Renal cortex interstitium (tissue), 11 donors: ENCODE measurements around the gene CCNF. TPM values are rescaled to one million over a fixed set of nuclear protein-coding genes. Genes with fewer than 3 reads are reported as not detected.

Experiments
- DNase-seq, 11 donors: peaks; one replicate each; pipeline ENCODE4 v3.0.0-alpha.2; 2013; ENCODE audit warnings: low read depth in 9 of 11, low spot score in 4 of 11; ENCODE audit errors: extremely low read depth in 1 of 11
- polyA plus RNA-seq, 3 donors: library from polyadenylated mRNA; unstranded; fragments of 120-200 nt; gene quantifications; one replicate each; pipeline ENCODE4 v1.2.1, GENCODE V29; 2013; ENCODE audit not compliant: insufficient read length in 3 of 3

CCNF gene
- polyA plus RNA-seq, 3 donors, result 9.5 to 14.0 (median 11.9) TPM

GRCh38 chr16:2494616-2495015 lies 65.4 kb downstream of the CCNF start:
- no peak for DNase-seq

DNA sequence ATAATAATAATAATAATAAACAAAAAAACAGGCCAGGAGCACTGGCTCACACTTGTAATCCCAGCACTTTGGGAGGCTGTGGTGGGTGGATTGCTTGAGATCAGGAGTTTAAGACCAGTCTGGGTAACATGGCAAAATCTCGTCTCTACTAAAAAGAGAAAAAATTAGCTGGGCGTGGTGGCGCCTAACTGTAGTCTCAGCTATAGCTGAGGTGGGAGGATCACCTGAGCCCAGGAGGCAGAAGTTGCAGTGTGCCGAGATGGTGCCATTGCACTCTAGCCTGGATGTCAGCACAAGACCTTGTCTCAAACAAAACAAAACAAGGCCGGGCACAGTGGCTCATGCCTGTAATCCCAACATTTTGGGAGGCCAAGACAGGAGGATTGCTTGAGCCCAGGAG lies 65.8 kb downstream of the CCNF start:
- DNase-seq, result no peak

DNA sequence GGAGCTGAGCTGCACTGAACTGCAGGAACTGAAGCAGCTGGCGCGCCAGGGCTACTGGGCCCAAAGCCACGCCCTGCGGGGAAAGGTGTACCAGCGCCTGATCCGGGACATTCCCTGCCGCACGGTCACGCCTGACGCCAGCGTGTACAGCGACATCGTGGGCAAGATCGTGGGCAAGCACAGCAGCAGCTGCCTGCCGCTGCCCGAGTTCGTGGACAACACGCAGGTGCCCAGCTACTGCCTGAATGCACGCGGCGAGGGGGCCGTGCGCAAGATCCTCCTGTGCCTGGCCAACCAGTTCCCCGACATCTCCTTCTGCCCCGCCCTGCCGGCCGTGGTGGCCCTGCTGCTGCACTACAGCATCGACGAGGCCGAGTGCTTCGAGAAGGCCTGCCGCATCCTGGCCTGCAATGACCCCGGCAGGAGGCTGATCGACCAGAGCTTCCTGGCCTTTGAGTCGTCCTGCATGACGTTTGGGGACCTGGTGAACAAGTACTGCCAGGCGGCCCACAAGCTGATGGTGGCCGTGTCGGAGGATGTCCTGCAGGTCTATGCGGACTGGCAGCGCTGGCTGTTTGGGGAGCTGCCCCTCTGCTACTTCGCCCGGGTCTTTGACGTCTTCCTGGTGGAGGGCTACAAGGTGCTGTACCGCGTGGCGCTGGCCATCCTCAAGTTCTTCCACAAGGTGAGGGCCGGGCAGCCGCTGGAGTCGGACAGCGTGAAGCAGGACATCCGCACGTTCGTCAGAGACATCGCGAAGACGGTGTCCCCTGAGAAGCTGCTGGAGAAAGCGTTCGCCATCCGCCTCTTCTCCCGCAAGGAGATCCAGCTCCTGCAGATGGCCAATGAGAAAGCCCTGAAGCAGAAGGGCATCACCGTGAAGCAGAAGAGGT lies 67.2 kb downstream of the CCNF start:
- DNase-seq, result no peak

- no peak for DNase-seq
Observed at GRCh38 chr16:2497116-2497630, 67.9 kb downstream of the CCNF start.

DNA sequence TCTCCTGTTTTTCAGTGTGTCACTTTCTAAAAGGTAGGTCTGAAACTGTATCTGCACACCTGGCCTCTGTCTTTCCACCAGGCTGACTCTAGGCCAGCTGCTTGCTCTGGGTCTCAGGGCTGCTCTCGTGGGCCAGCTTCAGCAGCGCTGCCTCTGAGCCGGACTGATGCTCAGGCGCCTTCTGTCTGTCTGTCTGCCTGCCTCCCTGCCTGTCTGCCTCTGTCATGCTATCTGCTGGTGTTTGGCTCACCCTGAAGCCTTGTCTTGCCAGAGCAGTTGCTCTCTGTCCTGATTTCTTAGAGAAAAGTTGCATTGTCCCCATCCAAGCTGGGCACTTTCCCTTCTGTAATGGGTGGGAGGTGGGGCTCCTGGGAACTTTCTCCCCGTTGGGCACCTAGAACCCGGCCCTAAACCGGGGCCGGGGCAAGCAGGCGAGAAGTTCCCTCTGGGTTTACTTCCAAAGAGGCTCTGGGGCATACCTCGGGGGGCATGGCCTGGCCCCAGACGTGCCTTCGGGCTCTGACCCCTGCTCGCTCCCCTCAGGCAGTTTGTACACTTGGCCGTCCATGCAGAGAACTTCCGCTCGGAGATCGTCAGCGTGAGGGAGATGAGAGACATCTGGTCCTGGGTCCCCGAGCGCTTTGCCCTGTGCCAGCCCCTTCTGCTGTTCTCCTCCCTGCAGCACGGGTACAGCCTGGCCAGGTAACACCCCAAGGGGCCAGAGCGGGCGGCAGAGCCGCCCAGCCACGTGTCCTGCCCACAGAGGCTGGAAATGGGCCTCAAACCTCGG lies 68.6 kb downstream of the CCNF start:
- no peak for DNase-seq

GRCh38 chr16:2498531-2499253 lies 69.4 kb downstream of the CCNF start:
- no peak for DNase-seq

- DNase-seq, result no peak
Observed at GRCh38 chr16:2499454-2499853, 70.2 kb downstream of the CCNF start.

GRCh38 chr16:2499890-2500429 lies 70.7 kb downstream of the CCNF start:
- no peak for DNase-seq

- no peak for DNase-seq
Observed at GRCh38 chr16:2500430-2500917, 71.2 kb downstream of the CCNF start.

GRCh38 chr16:2500918-2501750 lies 71.9 kb downstream of the CCNF start:
- DNase-seq, result peak; percentile 69 to 86 (median 85)

DNA sequence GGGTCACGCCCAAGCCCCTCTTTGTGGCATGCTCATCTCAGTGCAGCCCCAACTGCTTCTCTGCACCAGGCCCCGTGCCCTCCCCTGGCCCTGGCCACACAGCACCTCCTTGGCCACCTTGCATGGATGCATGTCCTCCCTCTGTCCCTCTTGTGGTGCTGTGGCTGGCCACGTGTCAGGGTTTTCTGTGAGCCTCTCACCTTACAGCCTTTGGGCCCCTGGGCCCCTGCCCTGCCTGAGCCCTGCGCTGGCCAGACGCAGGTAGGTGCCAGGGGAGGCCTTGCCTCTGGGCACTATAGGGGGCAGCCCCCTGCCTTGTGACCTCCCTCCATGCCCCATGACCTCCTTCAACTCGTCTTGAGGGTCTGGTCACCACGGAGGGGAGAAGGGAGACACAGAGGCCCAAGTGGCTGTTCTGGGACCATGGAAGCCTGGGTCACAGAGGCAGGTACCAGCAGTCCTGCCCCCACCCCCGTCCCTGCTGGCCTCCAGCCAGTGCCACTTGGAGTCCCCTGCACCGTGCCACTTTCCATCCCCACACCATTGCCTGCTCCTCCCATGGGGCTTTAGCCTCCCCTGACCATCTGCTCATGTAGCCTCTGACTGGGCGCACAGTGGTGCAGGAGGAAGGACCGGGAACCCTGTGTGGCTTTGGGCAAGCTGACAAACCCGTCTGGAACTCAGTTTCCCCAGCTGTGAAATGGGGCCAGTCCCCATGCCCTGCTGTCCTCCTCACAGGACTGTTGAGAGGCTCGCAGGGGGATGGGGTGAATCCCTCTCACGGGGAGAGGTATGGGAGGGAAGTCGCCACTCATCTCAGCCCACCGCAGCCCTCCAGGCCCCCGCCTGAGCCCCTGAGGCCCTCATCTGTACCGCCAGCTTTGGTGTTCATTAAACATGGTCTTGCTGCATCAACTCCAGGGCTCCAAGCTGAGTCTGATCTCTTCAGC lies 73.0 kb downstream of the CCNF start:
- DNase-seq, result no peak

DNA sequence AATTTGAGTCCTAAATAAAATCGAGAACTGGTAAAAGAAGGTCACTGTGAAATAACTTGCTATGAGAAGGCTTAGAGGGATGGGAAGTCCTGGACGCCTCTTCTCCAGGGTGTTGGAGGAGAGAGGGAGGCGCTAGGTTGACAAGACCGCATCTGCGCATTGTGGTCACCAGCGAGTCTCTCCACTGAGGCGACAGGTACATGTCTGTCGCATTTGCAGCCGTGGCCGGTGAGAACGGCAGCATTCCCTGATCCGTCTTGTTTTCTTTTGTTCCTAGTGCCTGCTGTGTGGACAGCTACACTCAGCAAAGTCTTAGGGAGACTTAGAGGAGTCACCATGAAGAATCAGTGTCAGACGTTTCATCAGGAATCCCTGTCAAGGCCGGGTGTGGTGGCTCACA lies 76.4 kb downstream of the CCNF start:
- no peak for DNase-seq

GRCh38 chr16:2507052-2507659 lies 77.9 kb downstream of the CCNF start:
- DNase-seq, result no peak

DNA sequence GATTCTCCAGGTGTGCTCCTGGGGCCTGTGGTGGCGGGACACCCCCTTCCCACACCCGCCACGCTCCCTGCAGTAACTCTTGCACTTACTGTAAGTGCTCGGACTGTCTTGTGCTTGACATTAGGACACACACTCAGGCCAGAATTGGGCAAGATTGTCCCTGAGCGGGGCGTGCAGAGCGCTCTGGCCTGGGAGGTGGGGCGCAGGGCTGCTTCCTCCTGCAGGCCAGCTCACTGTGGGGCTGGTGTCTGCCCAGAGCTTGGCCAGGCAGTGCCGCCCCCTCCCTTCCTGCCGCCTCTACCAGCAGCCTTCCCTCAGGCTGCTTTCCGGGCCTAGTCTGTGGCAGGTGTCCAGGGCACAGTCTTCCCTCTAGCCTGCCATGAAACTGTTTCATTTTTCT lies 78.4 kb downstream of the CCNF start:
- DNase-seq, result no peak
